K562 (cell line): ENCODE measurements around the gene ACOT7. TPM values are rescaled to one million over a fixed set of nuclear protein-coding genes. Genes with fewer than 3 reads are reported as not detected.
A peak's percentile ranks its signal among the peaks of the same experiment; 100 is the strongest.

ENCODE experiments used
- ATAC-seq: fragments of 200-7000 bp; cut with Tn5 transposase; 3 replicates; pipeline ENCODE4 v1.9.1; 2020; ENCODE audit warnings: moderate library complexity
- BruUV-seq: library from RNA; stranded (reverse); fragments of 400-500 nt; replicated peaks from 2 replicates; lab custom pipeline; 2021; lab: Mats Ljungman, UMichigan
- CTCF ChIA-PET: fragments of 300-600 bp; formaldehyde crosslinking; extraction: SDS; loops from one replicate; lab custom pipeline; 2021; ENCODE audit warnings: low intra/inter-chr PET ratio; lab: Yijun Ruan, JAX
- POLR2A ChIA-PET: fragments of 300-600, 350-650 bp; sonication (Branson Sonifier 250); formaldehyde crosslinking; extraction: SDS; loops from one replicate; lab custom pipeline; 2021; ENCODE audit warnings: antibody characterized with exemption, inconsistent platforms; lab: Yijun Ruan, JAX
- DNase-seq, 4 experiments: peaks; one replicate each; pipeline versions ENCODE4 v3.0.0 to v3.0.0-alpha.2; 2011 to 2018; ENCODE audit warnings: low spot score in 3 of 4, mixed read lengths in 3 of 4; ENCODE audit errors: extremely low read depth in 1 of 4
- FAIRE-seq: peaks from 2 replicates; lab custom pipeline; 2011; peaks lifted over from hg19 to GRCh38; lab: Jason Lieb, UNC
- H2AFZ ChIP-seq: 2 replicates; pipeline ENCODE4 v1.6.0; 2011; ENCODE audit warnings: low read depth, low read length, control low read depth, inconsistent platforms
- H3K27ac ChIP-seq: fragments of 200-600 bp; 3 replicates; pipeline ENCODE4 v1.8.0; 2011; ENCODE audit warnings: low read depth, mild to moderate bottlenecking, control low read depth, inconsistent platforms, low read length, moderate library complexity, mixed read lengths; ENCODE audit errors: extremely low read depth
- H3K27me3 ChIP-seq, 2 experiments: fragments of 300-600 bp in 1 of 2; 2 replicates in 1 of 2; 3 replicates in 1 of 2; pipeline versions ENCODE4 v1.6.0 to v1.8.0; 2011; ENCODE audit warnings: inconsistent platforms in 2 of 2, low read length in 2 of 2, mild to moderate bottlenecking in 1 of 2, mixed read lengths in 1 of 2, moderate library complexity in 1 of 2; ENCODE audit not compliant: control insufficient read depth in 2 of 2, insufficient read depth in 2 of 2
- H3K36me3 ChIP-seq: fragments of 300-600 bp; 3 replicates; pipeline ENCODE4 v1.8.0; 2011; ENCODE audit warnings: mild to moderate bottlenecking, low read length, inconsistent platforms; ENCODE audit not compliant: control insufficient read depth, insufficient read depth
- H3K4me1 ChIP-seq, 2 experiments: fragments of 200-600 bp in 1 of 2; replicated peaks in 1 of 2; 2 replicates in 1 of 2; 3 replicates in 1 of 2; pipeline versions ENCODE4 v1.5.1 to v1.8.0; 2011; ENCODE audit warnings: inconsistent platforms in 2 of 2, low read length in 2 of 2, mild to moderate bottlenecking in 1 of 2, mixed read lengths in 1 of 2, moderate library complexity in 1 of 2; ENCODE audit not compliant: control insufficient read depth in 2 of 2, insufficient read depth in 2 of 2
- H3K4me2 ChIP-seq: 2 replicates; pipeline ENCODE4 v1.6.1; 2011; ENCODE audit warnings: low read length, control low read depth, inconsistent platforms, mixed read lengths; ENCODE audit not compliant: insufficient read depth
- H3K4me3 ChIP-seq: fragments of 200-600 bp; sonication (generic), shearing (Covaris generic); 2 replicates; pipeline ENCODE4 v1.5.1; 2016; ENCODE audit warnings: control low read depth, inconsistent platforms
- H3K79me2 ChIP-seq: fragments of 200-600 bp; 3 replicates; pipeline ENCODE4 v1.8.0; 2011; ENCODE audit warnings: low read length, inconsistent platforms; ENCODE audit not compliant: control insufficient read depth, insufficient read depth
- H3K9ac ChIP-seq, 2 experiments: 2 replicates each; pipeline versions ENCODE4 v1.6.0 to v1.6.1; 2011; ENCODE audit warnings: low read depth in 2 of 2, low read length in 2 of 2, control low read depth in 1 of 2, inconsistent platforms in 1 of 2, mild to moderate bottlenecking in 1 of 2, mixed read lengths in 1 of 2; ENCODE audit not compliant: insufficient read depth in 1 of 2
- H3K9me1 ChIP-seq: one replicate; pipeline ENCODE4 v1.6.0; 2011; ENCODE audit warnings: inconsistent platforms, mild to moderate bottlenecking, low read length, moderate library complexity; ENCODE audit not compliant: control insufficient read depth, insufficient read depth
- H3K9me3 ChIP-seq: replicated peaks from 2 replicates; pipeline ENCODE4 v1.5.1; 2011; ENCODE audit warnings: low read depth, low read length, inconsistent platforms; ENCODE audit not compliant: control insufficient read depth, insufficient read depth
- H4K20me1 ChIP-seq: replicated peaks from 2 replicates; pipeline ENCODE4 v1.6.1; 2011; ENCODE audit warnings: low read length, inconsistent platforms, mixed read lengths; ENCODE audit not compliant: control insufficient read depth, insufficient read depth
- ZNF780A ChIP-seq: fragments of 250-450 bp; sonication (Bioruptor Pico); IDR thresholded peaks from 2 replicates; pipeline ENCODE4 v1.5.0; 2021; ENCODE audit warnings: mild to moderate bottlenecking
- WGBS: fragments of 100-300 bp; shearing (Covaris generic); methylation state at CpG from one replicate; pipeline ENCODE4 v1.1.6; 2016; ENCODE audit warnings: low coverage, mixed read lengths; ENCODE audit not compliant: insufficient coverage; ENCODE audit errors: missing lambda C conversion rate; 5-methylcytosine and 5-hydroxymethylcytosine counted together
- in situ Hi-C: fragments of 300-500 bp; cut with MboI; formaldehyde crosslinking; loops from 4 replicates; pipeline ENCODE4 v1.15.0; 2018; ENCODE audit warnings: inconsistent platforms, mixed read lengths
- intact Hi-C: fragments of 100-400 bp; cut with micrococcal nuclease; formaldehyde crosslinking; loops from 2 replicates; pipeline ENCODE4 v1.14.2; 2022
- polyA plus RNA-seq, 8 experiments: library from polyadenylated mRNA; depleted of rRNA in 4 of 8; stranded (reverse) in 5 of 8; unstranded in 3 of 8; fragments of >200 nt; fragmentation: Nextera tagmentation in 2 of 8; fragmentation: Illumina TruSeq in 1 of 8; extraction: Ambion mirVana in 2 of 8; extraction: Trizol in 1 of 8; gene quantifications; 2 replicates each; pipeline versions ENCODE4 v1.2.1 to v1.2.3, GENCODE V29; 2011 to 2014; ENCODE audit warnings: inconsistent platforms in 1 of 8, missing spikeins in 1 of 8
- total RNA-seq, 7 experiments: library from RNA; depleted of rRNA in 6 of 7; stranded (reverse); fragments of >200 nt in 6 of 7; fragmentation: Illumina TruSeq in 2 of 7; extraction: Trizol in 2 of 7; gene quantifications; 2 replicates each; pipeline versions ENCODE4 v1.2.1 to v1.2.3, GENCODE V29; 2011 to 2021; ENCODE audit warnings: low replicate concordance in 1 of 7
- TF ChIP-seq, protein P1 (sequence below): fragments of 450-650 bp; formaldehyde crosslinking; IDR thresholded peaks from 2 replicates; pipeline ENCODE4 v1.4.0; 2020; ENCODE audit warnings: mild to moderate bottlenecking, mixed read lengths

The ACOT7 gene
- total and polyA plus RNA-seq, 9 of the 15 experiments (the other 6 are each of a cell fraction or from before 2014, with no cell fraction given) = 7.0 to 92.6 (median 37.2) TPM

DNA sequence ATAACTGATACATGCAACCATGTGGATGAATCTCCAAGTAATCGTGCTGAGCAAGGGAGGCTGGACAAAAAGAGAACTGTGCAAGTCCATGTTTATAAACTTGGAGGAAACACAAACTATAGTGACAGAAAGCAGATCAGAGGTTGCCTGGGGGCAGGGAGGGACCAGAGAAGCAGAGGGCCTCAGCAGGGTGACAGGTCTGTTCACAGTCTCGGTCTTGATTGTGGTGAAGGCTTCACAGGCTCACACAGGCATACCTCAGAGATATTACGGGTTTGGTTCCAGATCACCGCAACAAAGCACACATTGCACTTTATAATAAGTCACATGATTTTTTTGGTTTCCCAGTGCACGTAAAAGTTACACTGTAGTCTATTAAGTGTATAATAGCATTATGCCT, 28.5 kb downstream of the ACOT7 start:
- Histone ChIP-seq H3K4me1 (peaks cover 12 to 17% of the 10 kb centered on the region in 2 experiments), H3K4me2 (no peak overlapping the region), H3K4me3 (no peak overlapping the region), H3K36me3 (no peaks in the 10 kb centered on the region), H4K20me1 (no peaks in the 10 kb centered on the region; the same call in 1 of the 2 replicates), H3K27me3 (no peaks in the 10 kb centered on the region), H3K9me3 (no peaks in the 10 kb centered on the region), H3K79me2 (no peaks in the 10 kb centered on the region; the same call in 2 of the 3 replicates), H2AFZ (no peak overlapping the region), H3K27ac (no peak overlapping the region), H3K9ac (no peak overlapping the region), H3K9me1 (no peaks in the 10 kb centered on the region)
- no TSS peak for BruUV-seq
- ATAC-seq (peak; percentile 31; the same call in 2 of the 3 replicates), DNase-seq (no peak), FAIRE-seq (no peak)
- TF ChIP-seq ZNF780A (CRISPR knock-in tag) = no peak
- TF ChIP-seq, protein P1, sequence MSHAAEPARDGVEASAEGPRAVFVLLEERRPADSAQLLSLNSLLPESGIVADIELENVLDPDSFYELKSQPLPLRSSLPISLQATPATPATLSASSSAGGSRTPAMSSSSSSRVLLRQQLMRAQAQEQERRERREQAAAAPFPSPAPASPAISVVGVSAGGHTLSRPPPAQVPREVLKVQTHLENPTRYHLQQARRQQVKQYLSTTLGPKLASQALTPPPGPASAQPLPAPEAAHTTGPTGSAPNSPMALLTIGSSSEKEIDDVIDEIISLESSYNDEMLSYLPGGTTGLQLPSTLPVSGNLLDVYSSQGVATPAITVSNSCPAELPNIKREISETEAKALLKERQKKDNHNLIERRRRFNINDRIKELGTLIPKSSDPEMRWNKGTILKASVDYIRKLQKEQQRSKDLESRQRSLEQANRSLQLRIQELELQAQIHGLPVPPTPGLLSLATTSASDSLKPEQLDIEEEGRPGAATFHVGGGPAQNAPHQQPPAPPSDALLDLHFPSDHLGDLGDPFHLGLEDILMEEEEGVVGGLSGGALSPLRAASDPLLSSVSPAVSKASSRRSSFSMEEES (CRISPR knock-in tag) = peak; percentile 34
- intact Hi-C loops (no loop called here), in situ Hi-C loops (no loop called here)
- 62% methylated on average over 5 of the region's 5 CpGs for WGBS
- ChIA-PET POLR2A (no interaction called here), CTCF (no interaction called here)
